HL-60/S4 treated with phorbol 12-myristate 13-acetate at 8.2 ng/mL for 4 days and 3 days (cell line): ENCODE data around the gene URB1.
"Not testable (repeated sequence)": the region's sequence is repeated elsewhere in the genome, so short reads cannot be mapped to it uniquely, and the experiment has no call there.

ENCODE experiments used
- in situ Hi-C: fragments of 300-500 bp; cut with MboI; formaldehyde crosslinking; loops from 2 replicates; pipeline ENCODE4 v1.15.0; 2022; ENCODE audit warnings: low sequenced_read_pairs

URB1 gene

DNA sequence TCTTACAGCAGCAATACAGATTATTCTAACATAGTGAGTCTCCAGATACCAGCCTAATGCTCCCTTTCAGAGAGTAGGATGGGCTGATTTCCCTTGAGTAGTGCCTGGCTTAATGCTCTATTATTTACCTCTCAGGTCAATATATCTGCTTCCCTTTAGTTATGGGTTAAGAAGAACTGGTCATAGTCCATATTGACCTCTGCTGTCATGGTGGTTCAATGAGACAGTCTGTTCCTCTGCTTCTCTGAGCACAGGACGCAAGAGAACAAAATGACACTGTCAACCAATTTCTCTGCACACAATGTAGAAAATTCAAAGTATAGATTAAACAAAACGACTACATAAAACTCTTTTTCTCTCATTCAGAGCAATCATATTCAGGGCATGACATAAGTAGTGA, 91.2 kb downstream of the URB1 start:
- in situ Hi-C loops, result no loop called here

DNA sequence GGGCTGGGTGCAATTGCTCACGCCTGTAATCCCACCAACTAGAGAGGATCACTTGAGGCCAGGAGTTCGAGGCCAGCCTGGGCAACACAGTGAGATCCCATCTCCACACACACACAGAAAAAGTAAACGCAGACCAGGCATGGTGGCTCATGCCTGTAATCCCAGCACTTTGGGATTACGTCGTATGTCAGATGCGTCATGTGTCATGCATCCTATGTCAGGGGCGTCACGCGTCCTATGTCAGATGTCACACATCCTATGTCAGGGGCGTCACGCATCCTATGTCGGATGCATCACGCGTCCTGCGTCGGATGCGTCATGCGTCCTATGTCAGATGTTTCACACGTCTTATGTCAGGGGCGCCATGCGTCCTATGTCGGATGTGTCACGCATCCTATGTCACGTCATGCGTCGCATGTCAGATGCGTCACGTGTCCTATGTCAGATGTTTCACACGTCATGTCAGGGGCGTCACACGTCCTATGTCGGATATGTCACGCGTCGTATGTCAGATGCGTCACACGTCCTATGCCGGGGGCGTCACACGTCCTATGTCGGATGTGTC, 92.6 kb downstream of the URB1 start:
- in situ Hi-C loops, result no loop called here

DNA sequence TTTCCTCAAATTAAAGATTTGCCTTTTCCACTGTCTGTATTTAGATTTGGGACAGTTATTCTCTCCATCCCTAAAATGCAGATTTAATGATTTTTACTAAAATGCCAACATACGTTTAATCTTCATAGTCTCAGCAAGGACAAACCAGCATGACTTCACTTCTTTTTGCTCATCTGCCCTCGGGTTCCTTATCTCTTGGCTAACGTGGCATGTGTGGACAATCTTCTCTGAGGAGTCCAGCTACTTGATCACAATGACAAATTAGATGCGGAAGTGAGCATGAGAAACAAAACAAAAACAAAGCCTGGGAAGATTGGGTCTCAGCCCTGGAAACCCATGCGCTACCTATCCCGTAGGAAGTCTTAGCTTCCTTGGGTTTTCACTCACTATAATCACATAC, 93.1 kb downstream of the URB1 start:
- in situ Hi-C loops, result no loop called here

DNA sequence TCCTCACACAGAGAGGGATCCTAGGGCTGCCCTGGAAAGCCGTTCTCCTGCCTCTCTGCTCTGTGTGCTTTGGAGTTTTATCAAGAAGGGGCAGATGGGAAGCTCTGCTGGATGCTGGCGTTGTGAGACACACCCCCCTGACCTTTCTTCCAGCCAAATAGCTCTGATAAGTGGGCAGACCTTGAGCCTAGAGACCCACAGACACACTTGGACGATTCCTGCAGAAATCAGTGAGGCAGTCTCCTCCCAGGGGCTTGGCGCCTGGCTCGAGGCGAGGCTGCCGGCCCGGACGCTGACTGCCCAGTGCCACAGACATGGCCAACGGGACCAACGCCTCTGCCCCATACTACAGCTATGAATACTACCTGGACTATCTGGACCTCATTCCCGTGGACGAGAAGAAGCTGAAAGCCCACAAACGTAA, 94.1 kb downstream of the URB1 start, which contains the start of gene MRAP:
Gene MRAP (plus strand): TSS at position 198 of the 424 bp plus-strand sequence. CDS start 117 bp downstream, at position 315.
- in situ Hi-C loops, result no loop called here

DNA sequence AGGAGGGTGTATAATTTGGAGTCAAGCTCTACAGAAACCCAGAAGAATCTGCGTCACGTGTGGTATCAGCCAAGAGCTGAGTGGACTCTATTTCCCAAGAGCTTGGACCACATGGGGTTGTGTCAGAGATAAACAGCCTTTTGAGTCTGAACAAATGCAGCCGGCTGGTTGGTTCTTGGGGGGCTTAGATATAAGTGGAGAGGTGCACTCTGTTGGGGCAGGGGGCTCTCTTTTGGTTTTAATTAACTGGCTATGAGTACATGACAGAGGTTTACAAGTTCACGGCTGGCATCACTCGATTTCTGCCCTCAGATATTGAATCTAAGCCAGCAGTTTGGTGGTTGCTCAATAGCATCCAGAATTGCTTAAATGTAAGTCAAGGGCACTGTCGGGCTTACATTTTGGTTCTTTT, 94.7 kb downstream of the URB1 start:
- in situ Hi-C loops, result no loop called here

DNA sequence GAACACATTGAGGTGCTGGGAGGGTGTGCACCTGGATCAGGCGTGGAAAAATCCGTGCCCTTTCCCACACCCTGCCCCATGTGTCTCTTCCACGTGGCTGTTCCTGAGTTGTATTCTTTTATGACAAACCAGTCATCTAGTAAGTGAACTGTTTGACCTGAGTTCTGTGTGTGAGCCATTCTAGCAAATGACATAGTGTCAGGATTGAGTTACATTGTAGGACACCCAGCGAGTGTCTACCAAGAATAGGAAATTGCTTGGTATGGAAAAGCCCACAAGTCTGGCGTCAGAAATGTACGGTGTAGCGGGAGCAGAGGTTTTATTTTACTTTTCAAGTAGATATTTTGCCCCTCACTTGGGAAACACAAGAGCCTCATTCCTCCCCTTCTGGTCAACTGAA, 95.4 kb downstream of the URB1 start:
- in situ Hi-C loops, result no loop called here

DNA sequence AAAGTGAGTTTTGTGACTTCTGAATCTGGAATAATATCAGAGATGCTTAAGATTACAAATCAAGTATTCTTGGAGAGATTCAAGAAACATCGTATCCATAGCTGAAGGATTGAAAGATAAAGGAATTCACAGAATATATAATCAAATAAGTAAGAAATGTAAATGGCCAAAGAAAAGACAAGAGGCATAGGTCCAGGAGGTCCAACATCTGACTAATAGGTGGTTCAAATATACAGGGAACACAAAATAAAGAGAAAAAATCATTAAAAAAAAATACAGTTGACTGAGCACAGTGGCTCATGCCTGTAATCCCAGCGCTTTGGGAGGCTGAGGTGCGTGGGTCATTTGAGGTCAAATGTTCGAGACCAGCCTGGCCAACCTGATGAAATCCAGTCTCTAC, 107.3 kb downstream of the URB1 start:
- in situ Hi-C loops, result no loop called here

DNA sequence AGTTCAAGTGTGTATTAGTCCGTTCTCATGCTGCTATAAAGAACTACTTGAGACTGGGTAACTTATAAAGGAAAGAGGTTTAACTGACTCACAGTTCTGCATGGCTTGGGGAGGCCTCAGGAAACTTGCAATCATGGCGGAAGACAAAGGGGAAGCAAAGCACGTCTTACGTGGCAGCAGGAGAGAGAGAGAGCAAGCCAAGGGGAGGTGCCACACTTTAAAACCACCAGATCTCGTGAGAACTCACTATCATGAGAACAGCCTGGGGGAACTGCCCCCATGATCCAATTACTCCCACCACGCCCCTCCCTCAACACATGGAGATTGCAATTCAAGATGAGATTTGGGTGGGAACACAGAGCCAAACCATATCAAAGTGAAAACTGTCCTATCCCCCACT, 109.8 kb downstream of the URB1 start:
- in situ Hi-C loops, result no loop called here

DNA sequence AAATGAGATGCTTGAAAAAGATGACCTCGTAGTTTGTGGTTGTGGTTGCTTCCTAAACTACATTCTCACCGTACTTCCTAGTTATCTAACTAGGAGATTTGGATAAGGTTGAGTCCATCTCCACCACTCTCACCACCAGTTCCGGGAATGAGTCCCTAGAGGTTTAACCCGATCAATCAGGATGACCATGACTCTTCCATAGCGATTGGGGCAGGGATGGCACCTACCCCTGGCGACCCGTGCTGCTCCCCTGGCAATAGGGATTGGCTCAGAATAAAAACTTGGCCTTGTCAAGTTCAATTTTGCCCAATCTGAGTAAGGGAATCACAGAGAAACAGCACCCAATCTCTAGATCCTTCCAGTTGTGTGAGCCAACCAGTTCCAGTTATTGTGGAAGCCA, 111.3 kb downstream of the URB1 start:
- in situ Hi-C loops, result no loop called here

DNA sequence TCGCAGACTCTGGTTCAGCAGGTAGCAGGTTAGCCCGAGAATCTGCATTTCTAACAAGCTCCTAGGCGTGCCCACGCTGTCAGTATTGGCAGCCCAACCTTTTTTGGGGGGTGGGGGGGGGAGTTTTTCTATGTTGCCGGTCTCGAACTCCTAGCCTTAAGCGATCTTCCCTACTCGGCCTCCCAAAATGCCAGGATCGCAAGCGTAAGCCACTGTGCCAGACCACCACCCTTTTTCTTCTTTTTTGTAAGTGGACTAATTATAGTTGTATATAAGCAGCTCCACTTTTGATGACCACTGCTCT, 113.5 kb downstream of the URB1 start:
- in situ Hi-C loops, result no loop called here

DNA sequence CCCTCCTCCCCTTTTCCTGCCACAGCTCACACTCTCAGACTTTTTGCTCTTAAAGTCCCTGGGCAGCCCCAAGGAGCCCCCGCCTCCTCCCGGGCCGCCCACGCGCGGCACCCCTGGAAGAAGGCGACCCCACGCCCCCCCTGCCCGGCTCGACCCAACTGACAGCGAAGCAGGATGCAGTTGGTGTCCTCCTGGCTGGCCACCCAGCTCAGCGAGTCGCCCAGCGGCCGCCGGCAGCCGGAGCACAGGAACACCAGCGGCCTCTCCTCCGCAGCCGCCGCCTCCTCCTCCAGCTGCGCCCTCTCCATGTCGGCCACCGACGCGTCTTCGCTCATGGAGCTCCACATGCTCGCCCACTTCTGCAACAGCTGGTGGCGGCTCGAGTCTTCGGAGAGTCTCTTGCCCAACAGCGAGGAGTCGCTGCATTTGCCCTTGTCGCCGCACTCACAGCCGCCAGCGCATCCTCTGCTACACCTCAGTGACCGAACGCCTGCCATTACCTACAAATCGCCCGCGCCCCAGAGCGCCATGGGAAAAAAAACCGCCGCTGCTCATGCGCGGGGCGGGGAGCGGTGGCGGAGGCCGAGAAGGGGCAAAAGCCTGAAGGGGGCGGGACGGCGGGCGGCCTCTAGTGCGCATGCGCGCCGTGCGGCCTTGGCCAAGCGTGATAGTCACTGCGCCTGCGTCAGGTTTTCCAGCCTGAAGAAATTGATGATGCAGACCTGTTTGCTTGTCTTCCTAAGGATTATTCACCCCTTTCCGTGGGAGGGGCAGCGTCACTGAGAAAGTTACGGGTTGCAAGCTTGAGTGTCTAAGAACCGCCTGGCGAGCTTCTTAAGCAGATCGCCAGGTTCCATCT, 114.1 kb downstream of the URB1 start, which contains the start of gene MIS18A:
Gene MIS18A (minus strand): TSS at position 532 of the 859 bp plus-strand sequence. CDS start 35 bp downstream, at position 497.
- in situ Hi-C loops, result no loop called here

DNA sequence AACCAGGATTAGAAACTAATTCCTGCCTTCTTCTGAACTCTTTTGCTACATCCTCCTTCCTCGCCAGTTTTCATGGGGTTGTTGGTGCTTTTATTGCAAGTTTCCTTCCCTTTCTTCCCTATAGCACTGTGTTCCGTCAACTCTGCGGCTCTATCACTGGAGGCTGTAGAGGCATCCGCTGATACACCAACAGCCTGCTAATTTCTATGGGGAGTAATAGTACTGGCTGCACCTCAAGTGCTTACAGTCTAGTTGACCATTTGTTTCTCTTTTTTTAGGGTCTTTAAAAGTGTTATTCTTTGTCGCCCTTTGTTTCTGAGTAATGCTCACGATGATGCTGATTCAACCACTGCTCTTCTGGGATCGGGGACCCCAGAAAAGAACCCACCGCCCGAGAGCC, 114.7 kb downstream of the URB1 start:
- in situ Hi-C loops, result no loop called here

DNA sequence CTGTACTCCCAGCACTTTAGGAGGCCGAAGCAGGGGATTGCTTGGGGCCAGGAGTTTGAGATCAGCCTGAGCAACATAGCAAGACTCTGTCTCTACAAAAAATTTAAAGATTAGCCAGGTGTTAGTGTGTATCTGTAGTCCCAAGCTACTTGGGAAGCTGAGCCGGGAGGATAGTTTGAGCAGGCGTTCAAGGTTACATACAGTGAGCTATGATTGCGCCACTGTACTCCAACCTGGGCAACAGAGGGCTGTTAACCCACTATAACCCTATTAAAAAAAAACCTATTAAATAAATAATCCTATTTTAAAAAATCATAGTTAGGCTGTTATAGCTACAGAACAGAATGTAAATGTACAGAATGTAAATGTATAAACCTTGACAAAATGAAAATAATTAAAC, 116.1 kb downstream of the URB1 start:
- in situ Hi-C loops, result no loop called here

DNA sequence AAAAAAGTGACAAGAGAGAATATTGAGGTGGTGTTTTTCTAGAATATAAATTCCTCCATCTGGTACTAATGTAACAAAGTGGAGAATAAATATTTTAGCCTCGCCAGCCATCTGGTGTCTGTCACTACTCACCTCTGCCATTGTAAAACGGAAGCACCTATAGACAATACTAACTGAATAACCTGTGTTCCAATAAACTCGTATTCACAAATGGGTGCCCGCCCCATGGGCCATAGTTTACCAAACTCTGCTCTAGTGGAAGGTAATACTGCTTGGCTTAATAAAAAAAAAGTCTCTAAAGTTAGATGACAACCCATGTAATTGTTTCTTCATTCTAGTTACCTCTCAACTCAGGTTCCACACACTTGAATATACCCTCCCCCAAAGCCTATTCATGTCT, 122.1 kb downstream of the URB1 start:
- in situ Hi-C loops, result no loop called here

DNA sequence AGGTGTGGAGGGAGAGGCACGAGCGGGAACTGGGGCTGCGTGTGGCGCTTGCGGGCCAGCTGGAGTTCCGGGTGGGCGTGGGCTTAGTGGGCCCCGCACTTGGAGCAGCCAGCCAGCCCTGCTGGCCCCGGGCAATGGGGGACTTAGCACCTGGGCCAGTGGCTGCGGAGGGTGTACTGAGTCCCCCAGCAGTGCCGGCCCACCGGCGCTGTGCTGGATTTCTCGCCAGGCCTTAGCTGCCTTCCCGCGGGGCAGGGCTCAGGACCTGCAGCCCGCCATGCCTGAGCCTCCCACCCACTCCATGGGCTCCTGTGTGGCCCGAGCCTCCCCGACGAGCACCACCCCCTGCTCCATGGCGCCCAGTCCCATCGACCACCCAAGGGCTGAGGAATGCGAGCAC, 127.5 kb downstream of the URB1 start:
- in situ Hi-C loops, result not testable (repeated sequence)

DNA sequence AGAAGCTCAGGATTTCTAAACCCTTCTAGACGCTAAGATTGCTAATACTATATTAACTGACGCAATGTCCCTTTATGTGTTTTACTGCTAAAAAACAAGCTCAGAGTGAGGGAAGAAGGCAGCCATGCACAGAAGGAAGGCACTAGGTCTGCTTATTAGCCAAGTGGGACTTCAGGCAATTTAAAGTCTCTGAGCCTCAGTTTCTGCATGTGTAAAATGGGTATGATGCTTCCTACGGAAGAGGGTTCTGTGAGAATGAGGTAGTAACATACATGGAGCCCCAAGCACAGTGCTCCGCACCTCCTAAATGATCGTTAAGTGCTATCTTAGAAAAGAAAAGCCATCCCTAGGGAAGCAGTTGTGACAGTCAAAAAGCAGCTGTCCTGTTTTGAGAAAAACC, 130.9 kb downstream of the URB1 start:
- in situ Hi-C loops, result no loop called here
